HK-2 (cell line): ENCODE measurements around the gene BAG1.

ENCODE experiments used
- DNase-seq: peaks from one replicate; pipeline ENCODE4 v3.0.0-alpha.2; 2018; ENCODE audit not compliant: unreplicated experiment

Gene BAG1

DNA sequence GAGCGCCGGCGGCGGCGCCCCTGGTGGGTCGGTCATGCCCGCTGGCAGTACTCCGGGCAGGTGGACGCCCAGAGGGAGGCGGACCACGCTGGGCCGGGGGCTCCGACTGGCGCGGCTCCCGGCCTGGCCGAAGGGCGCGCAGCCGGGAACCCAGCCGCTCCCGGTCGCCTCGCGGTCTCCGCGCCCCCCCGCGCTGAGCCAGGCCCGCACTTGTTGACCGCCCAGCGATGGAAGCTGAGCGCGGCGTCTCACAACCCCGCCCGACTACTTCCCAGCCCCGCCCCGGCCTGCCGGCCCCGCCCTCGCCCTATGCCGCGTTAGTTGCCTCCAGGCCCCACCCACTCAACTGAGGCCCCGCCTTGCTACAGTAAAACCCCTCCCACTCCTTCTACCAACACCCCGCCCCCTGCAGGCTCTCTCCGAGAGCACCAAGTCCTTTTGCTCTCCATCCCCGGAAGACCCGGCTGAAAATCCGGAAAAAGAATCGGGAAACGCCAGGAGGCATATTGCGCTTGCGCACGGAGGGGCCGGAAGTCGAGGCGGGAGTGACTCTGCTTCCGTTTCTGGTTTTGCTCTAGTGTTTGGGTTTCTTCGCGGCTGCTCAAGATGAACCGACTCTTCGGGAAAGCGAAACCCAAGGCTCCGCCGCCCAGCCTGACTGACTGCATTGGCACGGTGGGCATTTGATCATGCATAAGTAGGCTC is at the start of gene BAG1, which contains the start of gene CHMP5:
BAG1 (minus strand) TSS at position 236 of the 705 bp plus-strand sequence.
CHMP5 (plus strand) TSS at position 577 of the 705 bp plus-strand sequence; CDS start at position 607, 30 bp downstream.
- peak; percentile 97 for DNase-seq

DNA sequence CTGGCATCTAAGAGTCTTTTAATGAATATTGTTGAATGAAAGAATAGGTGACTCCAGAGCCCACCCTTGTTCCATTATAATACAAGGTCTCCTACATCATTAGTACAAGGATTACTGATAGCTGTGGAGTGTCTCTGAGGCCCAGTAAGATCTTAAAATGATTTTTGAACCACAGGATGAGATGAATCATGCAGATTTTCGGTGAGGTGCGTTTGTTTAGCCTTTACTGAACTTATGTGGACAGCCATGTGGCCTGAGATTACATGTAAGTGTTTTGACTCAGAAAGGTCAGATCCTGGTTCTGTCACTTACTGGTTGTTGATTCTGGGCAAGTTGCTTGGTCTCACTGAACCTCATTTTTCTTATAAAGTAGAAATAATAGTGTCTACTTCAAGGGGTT is 47.4 kb upstream of the BAG1 start:
- no peak for DNase-seq

DNA sequence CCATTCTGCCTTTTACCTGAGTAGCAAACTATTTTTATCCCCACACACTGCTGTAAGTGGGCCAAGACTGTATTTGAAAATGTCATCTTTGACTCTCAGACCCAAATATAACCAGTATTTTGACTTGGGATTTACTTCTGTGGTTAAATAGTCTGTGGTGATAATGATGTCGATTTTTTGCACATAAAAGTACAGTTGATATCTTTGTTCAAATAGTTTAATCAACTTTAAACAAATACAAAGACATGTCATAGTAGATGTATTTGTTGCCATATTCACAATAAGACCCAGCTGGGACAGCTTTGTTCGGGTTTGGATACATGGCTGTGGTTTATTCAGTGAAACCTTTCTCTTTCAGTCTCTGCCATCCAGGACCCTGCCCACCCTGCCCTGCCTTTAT is 46.2 kb upstream of the BAG1 start:
- no peak for DNase-seq

DNA sequence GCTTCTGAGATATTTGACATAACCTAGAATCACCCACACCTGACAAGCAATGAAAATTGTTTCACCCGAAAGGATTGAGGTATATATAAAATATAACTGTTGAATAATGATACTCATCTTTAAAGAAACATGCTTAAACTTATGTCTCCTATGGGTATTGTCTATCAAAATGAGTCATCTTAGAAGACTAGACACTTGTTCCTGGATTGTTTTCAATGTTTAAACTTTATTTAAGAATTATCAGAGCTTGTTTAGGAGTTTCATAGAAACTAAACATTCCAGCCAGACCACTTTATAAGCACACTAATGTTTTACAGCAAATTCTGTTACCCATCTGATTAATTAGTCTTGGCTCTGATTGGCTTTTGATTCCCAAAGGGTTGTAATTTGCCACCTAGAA is 45.4 kb upstream of the BAG1 start:
- DNase-seq, result no peak

DNA sequence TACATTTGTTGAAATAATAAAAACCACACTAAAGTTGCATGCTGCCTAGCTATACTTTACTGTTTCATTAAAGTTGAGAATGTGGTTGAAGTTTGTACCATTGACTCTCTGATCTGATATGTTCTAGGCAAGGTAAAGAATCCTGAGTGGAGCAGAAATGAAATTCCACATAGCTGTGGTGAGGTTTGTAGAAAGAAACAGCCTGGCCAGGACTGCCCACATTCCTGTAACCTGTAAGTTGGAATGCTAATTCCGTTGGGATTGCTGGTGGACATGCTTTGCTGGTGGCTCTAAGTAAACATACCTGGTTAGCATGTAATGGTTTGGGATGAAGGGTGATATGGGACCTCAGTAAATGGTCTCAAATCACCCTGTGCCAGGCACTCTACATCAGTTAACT is 42.6 kb upstream of the BAG1 start:
- DNase-seq, result no peak

DNA sequence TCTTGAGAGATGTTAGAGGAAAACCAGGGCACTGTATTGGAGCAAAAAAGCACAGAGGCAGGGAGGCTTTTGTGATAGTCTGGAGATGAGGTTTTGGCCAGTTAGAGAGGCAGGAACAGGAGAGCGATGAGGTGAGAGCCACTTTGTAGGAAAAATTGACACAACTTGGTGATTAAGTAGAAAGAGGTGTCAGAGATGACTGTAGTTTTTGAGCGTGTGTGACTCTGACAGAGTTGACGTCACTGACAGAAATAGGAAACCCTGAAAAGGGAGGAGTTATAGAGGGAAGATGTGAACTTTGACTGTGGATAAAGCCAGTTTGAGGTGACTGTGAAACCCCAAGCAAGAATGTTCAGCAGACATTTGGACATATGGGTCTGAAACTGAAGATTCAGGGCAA is 41.5 kb upstream of the BAG1 start:
- DNase-seq, result no peak

DNA sequence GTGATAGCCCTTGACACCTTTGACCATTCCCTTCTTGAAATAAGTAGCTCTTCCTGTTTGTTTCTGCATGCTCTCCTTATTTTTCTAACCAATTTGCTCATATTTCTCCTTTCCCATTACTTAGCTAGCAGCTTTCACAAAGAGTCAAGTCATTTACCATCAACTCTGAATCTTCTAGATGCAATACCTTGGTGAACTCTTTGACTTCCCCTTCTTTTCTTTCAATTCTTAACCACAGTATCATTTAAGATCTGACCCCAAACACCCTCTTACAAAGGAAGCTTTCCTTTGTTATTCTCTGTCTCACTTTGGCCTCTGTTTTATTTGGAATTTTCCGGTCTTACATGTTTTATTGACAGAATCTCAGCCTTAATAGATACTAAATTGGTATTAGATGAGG is 39.9 kb upstream of the BAG1 start:
- no peak for DNase-seq

DNA sequence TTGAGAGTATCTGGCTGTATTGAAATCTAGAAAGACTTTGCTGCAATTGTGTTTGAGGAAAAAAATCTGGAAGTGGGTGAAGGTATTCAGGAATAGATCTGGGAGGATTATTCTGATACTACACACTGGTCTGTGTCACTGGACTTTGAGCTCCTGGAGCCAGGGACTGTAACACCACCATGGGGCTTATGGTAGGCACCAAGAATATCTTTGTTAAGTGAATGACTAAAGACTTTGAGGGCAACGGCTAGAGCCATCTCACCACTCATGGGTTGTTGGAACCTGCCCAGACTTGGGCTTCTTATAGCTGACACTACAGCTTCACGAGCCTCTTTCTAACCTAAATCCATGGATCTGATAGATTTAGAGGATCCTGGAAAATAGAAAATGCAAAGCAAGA is 36.0 kb upstream of the BAG1 start:
- DNase-seq, result no peak

DNA sequence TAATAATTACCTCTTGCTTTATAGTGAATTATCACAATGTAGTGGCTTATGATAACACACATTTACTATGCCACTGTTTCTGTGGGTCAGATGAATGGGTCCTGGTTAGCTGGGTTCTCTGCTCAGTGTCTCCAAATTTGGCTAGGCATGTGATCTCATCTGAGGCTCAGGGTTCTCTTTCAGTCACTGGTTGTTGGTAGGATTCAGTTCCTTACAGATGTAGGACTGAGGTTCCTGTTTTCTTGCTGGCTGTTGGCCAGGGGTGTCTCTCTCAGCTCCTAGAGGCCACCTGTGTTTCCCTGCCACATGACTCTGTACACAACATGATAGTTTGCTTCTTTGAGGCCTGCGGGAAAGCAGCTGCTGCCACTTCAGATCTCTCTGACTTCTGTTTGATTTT is 32.9 kb upstream of the BAG1 start:
- DNase-seq, result no peak

DNA sequence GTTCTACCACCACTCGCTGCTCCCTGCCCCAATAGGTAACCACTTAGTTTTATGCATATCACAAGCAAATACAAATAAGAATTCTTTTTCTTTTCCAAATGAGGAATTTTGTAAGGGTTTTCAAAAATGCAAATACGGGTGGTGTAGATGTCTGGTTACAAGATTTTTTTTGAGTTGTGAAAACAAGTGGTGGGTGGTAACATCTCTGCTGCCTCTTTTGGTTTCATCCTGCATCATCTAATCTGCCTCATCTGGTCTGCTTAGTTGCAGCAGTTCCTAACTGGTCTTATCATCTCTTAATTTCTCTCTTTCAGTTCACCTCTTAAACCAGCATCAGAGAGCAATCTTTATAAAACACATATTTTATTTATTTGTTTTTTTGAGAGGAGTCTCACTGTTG is 31.1 kb upstream of the BAG1 start:
- DNase-seq, result no peak

DNA sequence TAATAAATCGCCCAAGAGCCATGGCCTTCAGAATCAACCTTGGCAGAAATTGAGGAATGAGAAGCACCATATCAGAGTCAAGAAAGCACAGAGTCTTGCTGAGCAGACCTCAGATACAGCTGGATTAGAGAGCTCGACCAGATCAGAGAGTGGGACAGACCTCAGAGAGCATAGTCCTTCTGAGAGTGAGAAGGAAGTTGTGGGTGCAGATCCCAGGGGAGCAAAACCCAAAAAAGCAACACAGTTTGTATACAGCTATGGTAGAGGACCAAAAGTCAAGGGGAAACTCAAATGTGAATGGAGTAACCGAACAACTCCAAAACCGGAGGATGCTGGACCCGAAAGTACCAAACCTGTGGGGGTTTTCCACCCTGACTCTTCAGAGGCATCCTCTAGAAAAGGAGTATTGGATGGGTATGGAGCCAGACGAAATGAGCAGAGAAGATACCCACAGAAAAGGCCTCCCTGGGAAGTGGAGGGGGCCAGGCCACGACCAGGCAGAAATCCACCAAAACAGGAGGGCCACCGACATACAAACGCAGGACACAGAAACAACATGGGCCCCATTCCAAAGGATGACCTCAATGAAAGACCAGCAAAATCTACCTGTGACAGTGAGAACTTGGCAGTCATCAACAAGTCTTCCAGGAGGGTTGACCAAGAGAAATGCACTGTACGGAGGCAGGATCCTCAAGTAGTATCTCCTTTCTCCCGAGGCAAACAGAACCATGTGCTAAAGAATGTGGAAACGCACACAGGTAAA is 30.3 kb upstream of the BAG1 start:
- no peak for DNase-seq

DNA sequence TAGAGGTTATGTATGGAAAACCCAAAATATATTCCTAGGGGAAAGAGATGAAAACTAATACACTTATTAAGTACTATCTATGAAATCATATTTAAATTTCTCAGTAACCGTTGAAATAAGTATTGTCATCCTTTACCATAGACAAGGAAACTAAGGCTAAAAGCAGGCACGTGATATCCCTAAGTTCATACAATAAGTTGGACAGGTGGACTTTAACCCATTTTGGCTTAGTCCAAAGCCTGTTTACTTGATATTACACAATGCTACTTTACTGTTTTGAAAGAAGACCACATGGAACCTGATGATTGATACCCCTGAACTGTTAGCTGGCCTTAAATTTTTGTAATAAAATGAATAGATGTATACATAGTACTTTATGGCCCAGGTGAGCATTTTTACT is 29.3 kb upstream of the BAG1 start:
- no peak for DNase-seq

DNA sequence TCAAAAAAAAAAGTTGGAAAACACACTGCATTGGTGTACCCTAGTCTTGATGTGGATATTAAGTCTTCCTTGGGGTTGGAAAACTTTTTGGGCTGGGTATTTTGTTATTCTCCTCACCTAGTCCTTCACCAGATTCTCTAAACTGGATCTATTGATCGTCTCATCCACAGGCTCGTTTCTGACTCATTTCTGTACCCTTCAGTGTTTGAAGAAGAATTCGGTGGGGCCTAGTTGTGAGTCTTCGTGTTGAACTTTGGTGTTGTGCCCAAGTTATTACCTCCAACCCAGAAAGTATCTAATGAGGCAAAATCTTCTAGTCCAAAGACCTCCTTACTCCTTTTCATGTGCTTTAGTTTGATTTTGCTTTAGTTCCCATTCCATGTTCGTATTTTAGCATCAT is 27.4 kb upstream of the BAG1 start:
- no peak for DNase-seq

DNA sequence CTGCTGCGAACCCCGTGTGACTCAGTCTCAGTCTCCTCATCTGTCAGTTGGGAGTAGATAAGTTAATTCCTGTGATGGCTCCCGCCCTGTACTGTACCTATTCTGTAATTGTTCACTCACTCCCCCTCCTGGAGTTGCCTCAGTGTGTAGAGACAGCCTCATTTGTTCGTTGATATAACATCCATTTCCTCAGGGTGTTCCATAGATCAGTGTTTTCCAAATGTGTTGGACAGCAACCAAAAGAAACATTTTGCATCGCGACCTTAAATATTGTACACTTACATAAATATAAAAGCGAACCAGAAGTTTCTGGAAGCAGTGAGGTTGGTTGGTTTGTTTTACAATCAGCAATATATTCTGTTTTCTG is 26.5 kb upstream of the BAG1 start:
- DNase-seq, result no peak

DNA sequence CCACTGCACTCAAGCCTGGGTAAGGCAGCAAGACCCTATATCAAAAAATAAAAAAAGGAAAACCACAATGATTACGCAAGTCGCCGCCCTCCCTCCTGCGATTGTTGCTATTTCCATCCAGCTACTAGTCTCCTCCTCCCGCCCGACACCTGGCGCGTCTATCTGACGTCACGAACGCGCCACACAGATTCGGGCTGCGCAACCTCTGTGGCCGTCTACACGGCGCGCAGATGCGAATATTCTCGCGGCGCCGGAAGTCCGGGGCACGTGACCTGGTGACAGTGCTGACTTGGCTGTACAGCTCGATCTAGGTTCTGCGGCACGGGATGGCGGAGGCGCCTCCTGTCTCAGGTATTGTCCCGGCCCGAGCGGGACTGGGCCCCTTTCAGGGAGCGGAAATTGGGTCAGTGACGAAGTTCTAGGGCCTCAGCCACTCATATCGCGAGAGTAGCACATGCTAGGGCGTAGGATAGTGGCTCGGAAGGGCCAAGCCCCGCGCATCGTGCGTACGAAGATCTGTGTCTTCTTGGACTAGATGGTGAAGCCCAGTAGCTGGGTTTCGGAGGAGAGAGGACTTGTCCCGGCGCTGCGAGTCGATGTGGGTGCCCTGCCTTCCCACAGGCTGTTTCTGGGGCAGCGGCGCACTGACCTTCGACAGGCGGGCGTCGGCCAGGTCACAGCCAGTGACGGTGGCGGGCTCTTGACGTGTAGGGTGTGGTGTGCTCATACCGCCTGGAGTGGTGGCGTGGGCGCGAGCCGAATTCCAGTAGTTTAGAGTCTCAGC is 25.9 kb upstream of the BAG1 start, which contains the start of gene NFX1:
NFX1 (plus strand) TSS at position 270 of the 784 bp plus-strand sequence; CDS start at position 327, 57 bp downstream.
- peak; percentile 91 for DNase-seq

DNA sequence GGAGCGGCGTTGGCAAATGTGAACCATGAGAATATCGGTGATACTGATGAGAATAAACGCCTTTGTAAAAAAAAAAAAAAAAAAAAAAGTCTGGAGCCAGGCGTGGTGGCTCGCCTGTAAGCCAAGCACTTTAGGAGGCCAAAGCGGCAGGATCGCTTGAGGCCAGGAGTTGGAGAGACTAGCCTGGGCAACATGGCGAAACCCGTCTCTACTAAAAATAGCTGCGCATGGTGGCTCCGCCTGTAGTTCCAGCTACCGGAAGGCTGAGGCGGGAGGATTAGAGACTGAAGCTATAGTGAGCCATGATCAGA is 25.4 kb upstream of the BAG1 start:
- DNase-seq, result no peak

DNA sequence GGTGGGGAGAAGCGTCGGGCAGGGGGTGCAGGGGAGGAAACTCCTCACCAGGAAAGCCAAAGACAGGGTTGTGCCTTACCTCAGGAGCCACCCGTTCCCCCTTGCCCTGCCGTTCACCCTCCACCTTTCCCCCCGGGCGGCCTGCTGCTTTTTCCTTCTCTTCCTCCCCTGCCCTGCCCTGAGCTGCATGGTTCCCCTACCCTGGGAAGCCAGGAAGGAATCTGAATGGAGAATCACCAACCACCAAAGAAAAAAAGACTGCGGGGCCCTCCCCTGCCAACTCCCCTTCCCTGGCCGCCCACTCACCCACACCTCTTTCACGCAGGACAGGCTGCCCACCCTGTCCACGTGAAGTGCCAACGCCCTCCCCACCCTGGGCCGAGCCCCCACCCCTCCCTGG is 25.0 kb upstream of the BAG1 start:
- DNase-seq, result peak; percentile 0

DNA sequence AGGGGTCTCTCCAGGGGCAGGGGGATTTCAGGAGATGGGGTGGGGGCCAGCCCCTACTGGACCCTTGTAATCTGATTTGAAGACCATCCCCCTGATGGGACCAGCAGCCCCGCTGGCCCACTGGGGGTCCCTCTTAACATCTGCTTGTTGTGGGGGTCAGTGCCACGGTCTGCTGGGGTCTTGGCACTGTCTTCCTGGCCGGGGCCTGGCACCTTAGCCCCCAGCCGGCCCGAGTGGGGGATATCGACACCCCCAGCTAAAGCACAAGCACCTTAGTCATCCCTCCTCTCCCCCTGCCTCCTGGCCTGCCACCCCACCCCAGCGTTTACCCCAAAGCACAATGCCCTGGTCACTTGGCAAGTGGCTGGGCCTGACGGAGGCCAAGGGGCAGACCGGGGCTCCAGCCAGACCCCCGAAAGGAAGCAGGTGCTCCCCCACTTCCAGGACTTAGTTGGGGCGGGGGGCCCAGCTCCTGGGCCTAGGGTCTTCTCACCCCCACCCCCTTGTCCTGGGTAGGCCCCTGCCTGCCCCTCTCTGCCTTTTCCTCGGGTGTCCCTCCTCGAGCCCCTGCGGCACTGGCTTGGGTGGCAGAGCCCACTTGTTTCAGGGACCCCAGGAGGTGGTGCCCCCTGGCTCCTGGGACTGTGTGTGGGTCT is 24.4 kb upstream of the BAG1 start:
- DNase-seq, result no peak

DNA sequence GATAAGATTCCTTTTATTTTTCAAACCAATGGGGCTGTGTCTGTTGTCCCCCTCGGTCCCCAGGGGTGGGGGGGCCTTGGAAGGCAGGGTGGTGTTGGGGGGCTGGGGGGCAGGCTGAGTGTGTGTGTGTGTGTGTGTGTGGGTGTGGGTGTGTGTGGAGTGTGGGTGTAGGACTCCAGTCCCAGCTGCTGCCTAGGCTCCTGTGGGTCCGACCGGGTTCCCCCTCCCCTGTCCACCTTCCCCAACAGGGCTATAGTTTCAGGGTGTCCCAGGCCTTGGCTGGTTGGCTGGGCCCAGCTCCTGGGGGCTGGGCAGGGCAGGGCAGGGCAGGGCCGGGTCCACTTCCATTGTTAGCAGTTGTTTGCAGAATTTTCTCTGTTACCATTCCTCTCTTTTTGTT is 23.7 kb upstream of the BAG1 start:
- no peak for DNase-seq

DNA sequence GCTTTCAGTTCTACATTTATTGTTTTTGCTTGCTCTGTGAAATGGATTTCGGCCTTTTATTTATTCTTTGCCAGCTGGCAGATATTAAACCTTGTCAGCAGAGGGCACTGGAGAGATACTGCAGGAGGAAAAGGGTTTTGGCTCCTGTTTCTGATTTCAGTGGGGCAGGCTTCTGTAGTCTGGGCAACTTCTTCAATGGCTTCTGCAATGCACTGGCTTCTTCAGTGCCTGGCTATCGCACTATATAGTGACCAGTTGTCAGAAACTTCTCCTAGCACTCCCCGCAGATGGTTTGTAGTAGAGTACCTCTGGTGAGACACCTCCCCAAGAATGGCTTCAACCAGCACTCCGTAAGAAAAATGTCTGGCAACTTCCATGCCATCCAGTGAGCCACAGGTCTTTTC is 22.6 kb upstream of the BAG1 start:
- peak; percentile 7 for DNase-seq

DNA sequence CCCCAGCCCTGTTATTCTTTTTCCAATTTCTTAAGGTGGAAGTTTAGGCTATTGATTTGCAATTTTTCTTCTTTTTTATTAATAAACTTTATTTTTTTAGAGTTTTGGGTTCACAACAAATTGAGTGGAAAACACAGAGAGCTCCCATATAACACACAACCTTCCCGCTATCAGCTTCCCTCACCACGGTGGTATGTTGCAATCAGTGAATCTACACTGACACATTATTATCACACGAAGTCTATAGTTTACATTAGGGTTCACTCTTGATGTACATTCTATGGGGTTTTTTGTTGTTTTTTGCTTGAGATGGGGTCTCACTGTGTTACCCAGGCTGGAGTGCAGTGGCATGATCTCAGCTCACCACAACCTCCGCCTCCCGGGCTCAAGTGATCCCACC is 21.0 kb upstream of the BAG1 start:
- no peak for DNase-seq

DNA sequence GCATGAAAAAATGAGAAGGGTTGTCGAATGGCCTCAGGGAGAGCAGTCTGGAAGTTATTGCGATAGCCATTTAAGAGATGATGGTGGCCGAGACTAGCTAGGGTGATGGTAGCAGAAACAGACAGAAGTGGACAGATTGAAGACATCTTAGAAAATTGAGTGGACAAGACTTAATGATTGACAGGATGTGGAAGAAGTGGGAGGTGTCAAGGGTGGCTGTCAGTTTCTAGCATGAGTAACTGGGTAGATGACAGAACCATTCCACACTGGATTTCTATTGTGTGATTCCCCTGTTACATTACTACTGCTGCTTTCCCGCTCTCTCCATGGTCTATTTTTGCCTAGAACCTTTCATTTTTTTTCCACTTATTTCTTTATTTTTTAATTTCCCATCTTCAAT is 13.0 kb upstream of the BAG1 start:
- DNase-seq, result no peak
